H1 (cell line): ENCODE data around the gene ADAM22. TPM values are rescaled to one million over a fixed set of nuclear protein-coding genes. Genes with fewer than 3 reads are reported as not detected.

Experiments used
- CHD7 ChIP-seq: fragments of 300-600 bp; sonication (generic); IDR thresholded peaks from 2 replicates; pipeline ENCODE4 v1.7.1; 2012; ENCODE audit warnings: low read length, moderate library complexity, mild to moderate bottlenecking, inconsistent platforms; ENCODE audit not compliant: insufficient replicate concordance
- HDAC2 ChIP-seq, 2 experiments: fragments of 300-600 bp in 1 of 2; sonication (generic) in 1 of 2; IDR thresholded peaks; 2 replicates each; pipeline ENCODE4 v1.6.1; 2011 to 2012; ENCODE audit warnings: low read depth in 2 of 2, low read length in 2 of 2, mild to moderate bottlenecking in 2 of 2, moderate library complexity in 2 of 2, borderline replicate concordance in 1 of 2, inconsistent platforms in 1 of 2
- RAD21 ChIP-seq, 2 experiments: IDR thresholded peaks in 1 of 2; conservative IDR thresholded peaks in 1 of 2; 2 replicates each; pipeline ENCODE4 v1.6.1; 2011; ENCODE audit warnings: low read depth in 2 of 2, low read length in 2 of 2, improper control_type of control experiment in 1 of 2, inconsistent platforms in 1 of 2, mild to moderate bottlenecking in 1 of 2, moderate library complexity in 1 of 2
- SAP30 ChIP-seq: fragments of 300-600 bp; sonication (generic); IDR thresholded peaks from 2 replicates; pipeline ENCODE4 v1.7.1; 2012; ENCODE audit warnings: low read length, moderate library complexity, mild to moderate bottlenecking, inconsistent platforms; ENCODE audit not compliant: insufficient read depth, insufficient replicate concordance
- TCF12 ChIP-seq: IDR thresholded peaks from 2 replicates; pipeline ENCODE4 v1.6.1; 2011; ENCODE audit warnings: low read depth, mild to moderate bottlenecking, low read length
- YY1 ChIP-seq: IDR thresholded peaks from 2 replicates; pipeline ENCODE4 v1.6.1; 2011; ENCODE audit warnings: low read depth, mild to moderate bottlenecking, low read length
- polyA plus RNA-seq, 7 experiments: library from polyadenylated mRNA; depleted of rRNA in 3 of 7; stranded (reverse) in 5 of 7; unstranded in 2 of 7; fragments of >200 nt in 5 of 7; fragments of 200-250 nt in 2 of 7; gene quantifications; 1 replicate in 5 of 7; 2 replicates in 1 of 7; 4 replicates in 1 of 7; pipeline versions ENCODE4 v1.2.1 to v1.2.3, GENCODE V29; 2011 to 2013; ENCODE audit warnings: missing spikeins in 2 of 7, mixed read lengths in 2 of 7
- total RNA-seq: library from RNA; stranded (reverse); fragmentation: NEBNext Ultra II Directional; extraction: Animal tissue kit (Norgen Biotek cat#: 25700); gene quantifications from 2 replicates; pipeline ENCODE4 v1.2.1, GENCODE V29; 2021

The ADAM22 gene
- total and polyA plus RNA-seq, 2 of the 8 experiments (the other 6 are each of a cell fraction or from before 2014, with no cell fraction given) = 4.6 to 21.4 TPM

GRCh38 chr7:88219781-88220747 is 286.0 kb downstream of the ADAM22 start, which contains the start of gene SRI (continued):
- no peak for TF ChIP-seq CHD7
- 0 out of 4 replicates have a peak, but pooled peaks of 1 of the 2 experiments have one; percentile 17 for TF ChIP-seq RAD21 (IDR thresholded peaks at IDR 0.05 in 1 of 2, conservative IDR thresholded peaks at IDR 0.05 in 1 of 2; ENCODE audit: low read depth in 2 of 2, low read length in 2 of 2)
- no peak for TF ChIP-seq TCF12
- TF ChIP-seq HDAC2 (IDR thresholded peaks at IDR 0.05; ENCODE audit: borderline replicate concordance in 1 of 2, low read depth in 2 of 2, low read length in 2 of 2) = 0 out of 4 replicates have a peak, but pooled peaks of 1 of the 2 experiments have one; percentile 51
- peak; percentile 81 for TF ChIP-seq YY1
- TF ChIP-seq SAP30 = no peak
